PFSK-1 (cell line): ENCODE measurements around the gene LCN6.

ENCODE experiments used
- REST ChIP-seq, 2 experiments: IDR thresholded peaks; 2 replicates each; pipeline versions ENCODE4 v1.6.1 to v1.8.0; 2011 to 2012; ENCODE audit warnings: low read depth in 2 of 2, low read length in 2 of 2, control low read depth in 1 of 2, inconsistent platforms in 1 of 2, mild to moderate bottlenecking in 1 of 2, moderate library complexity in 1 of 2; ENCODE audit not compliant: insufficient read depth in 1 of 2
- TAF1 ChIP-seq: IDR thresholded peaks from 2 replicates; pipeline ENCODE4 v1.6.1; 2012; ENCODE audit warnings: low read length, control low read depth, borderline replicate concordance; ENCODE audit not compliant: insufficient read depth

GRCh38 chr9:136743639-136744211, 4.6 kb downstream of the LCN6 start:
- TF ChIP-seq TAF1, result no peak
- no peak for TF ChIP-seq REST (IDR thresholded peaks at IDR 0.05; ENCODE audit: insufficient read depth in 1 of 2, low read depth in 2 of 2, low read length in 2 of 2)
